Transverse colon (tissue), 4 donors: ENCODE results near the gene MYRIP. TPM values are rescaled to one million over a fixed set of nuclear protein-coding genes. Genes with fewer than 3 reads are reported as not detected.

Experiments
- DNase-seq: peaks from one replicate; pipeline ENCODE4 v3.0.0-alpha.2; 2019
- H3K27ac ChIP-seq, 4 donors: fragments of 200-600 bp; sonication (generic); 2 replicates each; pipeline ENCODE4 v1.5.1; 2016 to 2018; ENCODE audit warnings: inconsistent platforms in 4 of 4
- H3K27me3 ChIP-seq: fragments of 200-600 bp; sonication (generic); 2 replicates; pipeline ENCODE4 v1.5.1; 2017; ENCODE audit warnings: inconsistent platforms
- H3K36me3 ChIP-seq, 4 donors: fragments of 200-600 bp; sonication (generic); 2 replicates each; pipeline ENCODE4 v1.5.1; 2017 to 2019; ENCODE audit warnings: inconsistent platforms in 4 of 4
- H3K4me1 ChIP-seq, 4 donors: fragments of 200-600 bp; sonication (generic); 2 replicates each; pipeline ENCODE4 v1.5.1; 2017 to 2020; ENCODE audit warnings: inconsistent platforms in 4 of 4
- H3K4me3 ChIP-seq, 4 donors: fragments of 200-600 bp; sonication (generic); 1 replicate in 1 of 4; 2 replicates in 3 of 4; pipeline versions ENCODE4 v1.5.1 to v1.6.1; 2017 to 2019; ENCODE audit warnings: inconsistent platforms in 4 of 4
- H3K9me3 ChIP-seq, 2 donors: fragments of 200-600 bp; sonication (generic); 2 replicates each; pipeline ENCODE4 v1.5.1; 2017 to 2019; ENCODE audit warnings: inconsistent platforms in 2 of 2
- EP300 ChIP-seq: sonication (generic); formaldehyde crosslinking; IDR thresholded peaks from one replicate; pipeline ENCODE4 v1.6.1; 2017; ENCODE audit warnings: antibody characterized with exemption, low read depth
- POLR2A ChIP-seq: fragments of 450-650 bp; IDR thresholded peaks from one replicate; pipeline ENCODE4 v1.6.1; 2016; ENCODE audit warnings: antibody characterized with exemption, mild to moderate bottlenecking, moderate library complexity
- POLR2AphosphoS5 ChIP-seq, 3 donors: sonication (generic); formaldehyde crosslinking; IDR thresholded peaks; one replicate each; pipeline ENCODE4 v1.6.1; 2016; ENCODE audit warnings: antibody characterized with exemption in 3 of 3
- WGBS, 2 donors: methylation state at CpG; one replicate each; pipeline ENCODE4 v1.1.5; 2018; ENCODE audit warnings: low coverage in 1 of 2; 5-methylcytosine and 5-hydroxymethylcytosine counted together
- in situ Hi-C, 4 donors: fragments of 200-750 bp; cut with MboI; loops; one replicate each; pipeline versions ENCODE4 v1.15.0 to v1.15.1; 2017; ENCODE audit warnings: low sequenced_read_pairs in 3 of 4, low pct_ligation_motif_present in 1 of 4, low pct_unique_long_range_greater_than_20kb in 1 of 4
- intact Hi-C: fragments of 100-400 bp; cut with DNase I; formaldehyde crosslinking; loops from one replicate; pipeline ENCODE4 v1.15.1; 2023; ENCODE audit warnings: low total_unique reads
- total RNA-seq, 4 donors: library from RNA; depleted of rRNA; stranded (reverse); fragments of >200 nt; gene quantifications; one replicate each; pipeline ENCODE4 v1.1.0, GENCODE V29; 2016
- TF ChIP-seq, protein P1 (sequence below), 5 experiments: fragments of 200-600 bp in 3 of 5; fragments of 450-650 bp in 2 of 5; sonication (generic) in 3 of 5; IDR thresholded peaks; 1 replicate in 2 of 5; 2 replicates in 3 of 5; pipeline ENCODE4 v1.5.1; 2016 to 2017; ENCODE audit warnings: antibody characterized with exemption in 5 of 5, inconsistent platforms in 3 of 5, mild to moderate bottlenecking in 2 of 5, moderate library complexity in 1 of 5

Gene MYRIP
- total RNA-seq, 4 donors from 2014 or later: 2.6 to 19.7 (median 5.4) TPM

DNA sequence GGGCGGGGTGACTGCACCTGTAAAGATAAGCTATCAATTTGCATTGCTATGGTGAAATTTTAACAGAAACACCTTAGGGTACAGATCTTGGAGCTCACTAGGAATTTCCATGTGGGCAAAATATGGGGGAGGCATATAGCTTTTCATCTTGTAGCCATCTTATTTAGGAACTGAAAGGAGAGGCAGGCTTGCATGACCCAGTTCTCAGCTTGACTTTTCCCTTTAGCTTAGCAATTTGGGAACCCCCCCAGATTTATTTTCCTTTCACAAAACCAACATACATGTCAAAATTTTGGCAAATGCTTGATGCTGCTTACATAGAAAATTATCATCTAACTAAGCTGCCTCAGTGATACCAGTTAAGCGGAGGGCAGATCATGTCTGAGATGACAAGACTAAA is 445.1 kb downstream of the MYRIP start:
- in situ Hi-C loops (no loop called here), intact Hi-C loops (no loop called here)
- H3K4me3 ChIP-seq: no peak overlapping the region
- WGBS, 2 donors: 40 to 69% methylated on average over 1 to 2 of the region's 2 CpGs
- no peaks in the 10 kb centered on the region for H3K9me3 ChIP-seq
- no peaks in the 10 kb centered on the region for H3K4me1 ChIP-seq
- no peaks in the 10 kb centered on the region for H3K36me3 ChIP-seq
- no peak for DNase-seq
- no peak overlapping the region for H3K27ac ChIP-seq
- no peaks in the 10 kb centered on the region for H3K27me3 ChIP-seq
- TF ChIP-seq, protein P1, sequence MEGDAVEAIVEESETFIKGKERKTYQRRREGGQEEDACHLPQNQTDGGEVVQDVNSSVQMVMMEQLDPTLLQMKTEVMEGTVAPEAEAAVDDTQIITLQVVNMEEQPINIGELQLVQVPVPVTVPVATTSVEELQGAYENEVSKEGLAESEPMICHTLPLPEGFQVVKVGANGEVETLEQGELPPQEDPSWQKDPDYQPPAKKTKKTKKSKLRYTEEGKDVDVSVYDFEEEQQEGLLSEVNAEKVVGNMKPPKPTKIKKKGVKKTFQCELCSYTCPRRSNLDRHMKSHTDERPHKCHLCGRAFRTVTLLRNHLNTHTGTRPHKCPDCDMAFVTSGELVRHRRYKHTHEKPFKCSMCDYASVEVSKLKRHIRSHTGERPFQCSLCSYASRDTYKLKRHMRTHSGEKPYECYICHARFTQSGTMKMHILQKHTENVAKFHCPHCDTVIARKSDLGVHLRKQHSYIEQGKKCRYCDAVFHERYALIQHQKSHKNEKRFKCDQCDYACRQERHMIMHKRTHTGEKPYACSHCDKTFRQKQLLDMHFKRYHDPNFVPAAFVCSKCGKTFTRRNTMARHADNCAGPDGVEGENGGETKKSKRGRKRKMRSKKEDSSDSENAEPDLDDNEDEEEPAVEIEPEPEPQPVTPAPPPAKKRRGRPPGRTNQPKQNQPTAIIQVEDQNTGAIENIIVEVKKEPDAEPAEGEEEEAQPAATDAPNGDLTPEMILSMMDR (IDR thresholded peaks at IDR 0.05): no peak
- TF ChIP-seq POLR2AphosphoS5 (IDR thresholded peaks at IDR 0.05): no peak
- TF ChIP-seq POLR2A: no peak
- TF ChIP-seq EP300: no peak

DNA sequence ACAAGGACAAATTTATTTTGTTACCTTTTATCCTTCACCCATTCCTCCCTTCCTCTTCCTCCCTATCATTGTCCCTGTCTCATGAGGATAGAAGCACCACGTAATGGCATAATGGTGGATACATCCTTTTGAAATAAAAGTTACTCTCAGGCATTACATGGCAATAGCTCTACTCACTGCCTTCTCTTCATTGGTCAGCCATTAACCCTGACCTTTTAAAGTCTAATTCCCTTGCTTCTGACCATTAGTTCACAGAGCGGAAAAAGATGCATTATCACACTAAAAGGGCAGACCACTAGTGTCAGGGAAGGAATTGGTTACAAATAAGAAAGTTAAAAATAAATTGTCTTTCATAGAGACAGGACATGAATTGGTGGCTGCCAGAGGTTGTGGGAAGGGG is 445.5 kb downstream of the MYRIP start:
- intact Hi-C loops: no loop called here
- in situ Hi-C loops: no loop called here
- no peaks in the 10 kb centered on the region for H3K4me1 ChIP-seq
- no peak for DNase-seq
- H3K27ac ChIP-seq: no peak overlapping the region
- TF ChIP-seq POLR2AphosphoS5 (IDR thresholded peaks at IDR 0.05) (no peak), EP300 (no peak), POLR2A (no peak)
- TF ChIP-seq, protein P1 (IDR thresholded peaks at IDR 0.05): no peak
- WGBS, 2 donors: 67 to 81% methylated on average over 1 to 2 of the region's 2 CpGs
- H3K9me3 ChIP-seq: no peaks in the 10 kb centered on the region
- H3K27me3 ChIP-seq: no peaks in the 10 kb centered on the region
- H3K4me3 ChIP-seq: no peak overlapping the region
- H3K36me3 ChIP-seq: no peaks in the 10 kb centered on the region

DNA sequence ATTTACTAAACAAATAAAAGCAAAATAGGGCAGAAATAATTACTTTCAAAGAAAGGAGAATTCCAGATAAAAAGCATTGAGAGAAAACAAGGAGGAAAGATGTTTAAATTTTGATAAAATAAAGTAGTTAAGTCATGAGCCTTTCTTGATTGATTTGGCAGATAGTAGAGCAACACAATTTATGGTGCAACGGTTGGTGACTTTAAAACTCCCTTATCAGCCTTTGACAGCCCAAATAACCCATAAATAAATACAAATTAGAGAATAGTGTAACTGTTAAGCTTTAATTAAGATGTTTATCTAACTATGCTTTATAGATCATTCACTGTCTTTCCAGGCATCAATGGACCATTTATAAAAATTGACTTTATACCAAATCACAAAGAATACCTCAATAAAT is 446.1 kb downstream of the MYRIP start:
- in situ Hi-C loops (no loop called here), intact Hi-C loops (no loop called here)
- H3K4me3 ChIP-seq: no peak overlapping the region
- no peaks in the 10 kb centered on the region for H3K4me1 ChIP-seq
- H3K9me3 ChIP-seq: no peaks in the 10 kb centered on the region
- 22 to 38% methylated on average over 1 of the region's 1 CpG for WGBS, 2 donors
- no peak overlapping the region for H3K27ac ChIP-seq
- no peaks in the 10 kb centered on the region for H3K27me3 ChIP-seq
- no peaks in the 10 kb centered on the region for H3K36me3 ChIP-seq
- no peak for TF ChIP-seq POLR2AphosphoS5 (IDR thresholded peaks at IDR 0.05)
- TF ChIP-seq POLR2A: no peak
- no peak for TF ChIP-seq EP300
- TF ChIP-seq, protein P1 (IDR thresholded peaks at IDR 0.05): no peak
- DNase-seq: no peak

DNA sequence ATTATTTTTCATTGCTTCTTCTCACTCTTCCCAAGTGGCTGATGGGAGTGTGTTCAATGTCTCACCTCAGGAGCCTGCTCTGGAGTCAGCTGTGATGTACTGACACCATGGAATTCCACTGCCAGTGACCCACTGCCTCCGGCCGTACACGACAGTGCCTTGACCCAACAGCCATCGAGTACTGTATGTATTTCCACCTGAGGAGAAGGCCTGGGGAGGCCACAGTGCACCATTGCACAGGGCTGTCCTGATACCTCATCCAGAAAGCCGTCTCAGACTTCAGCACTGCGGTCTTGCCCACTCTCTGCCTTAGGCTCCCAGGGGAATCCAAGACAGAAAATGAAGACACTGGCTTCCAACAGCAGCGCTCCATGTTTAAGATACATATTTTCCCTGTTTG is 448.7 kb downstream of the MYRIP start:
- no peak for DNase-seq
- H3K9me3 ChIP-seq: no peaks in the 10 kb centered on the region
- no peaks in the 10 kb centered on the region for H3K27me3 ChIP-seq
- H3K4me1 ChIP-seq: no peaks in the 10 kb centered on the region
- WGBS, 2 donors: 60 to 95% methylated on average over 1 to 7 of the region's 7 CpGs
- intact Hi-C loops: no loop called here
- in situ Hi-C loops: no loop called here
- H3K27ac ChIP-seq: no peak overlapping the region
- no peak overlapping the region for H3K4me3 ChIP-seq
- no peaks in the 10 kb centered on the region for H3K36me3 ChIP-seq
- no peak for TF ChIP-seq EP300
- TF ChIP-seq, protein P1 (IDR thresholded peaks at IDR 0.05): no peak
- no peak for TF ChIP-seq POLR2AphosphoS5 (IDR thresholded peaks at IDR 0.05)
- TF ChIP-seq POLR2A: no peak
